ENCODE data around the gene GTF2F1. TPM values are rescaled to one million over a fixed set of nuclear protein-coding genes. Genes with fewer than 3 reads are reported as not detected.
"Not testable (repeated sequence)": the region's sequence is repeated elsewhere in the genome, so short reads cannot be mapped to it uniquely, and the experiment has no call there.

Gene GTF2F1
- total RNA-seq, 1 donor from 2014 or later, result 42.2 TPM

GRCh38 chr19:6412061-6412446 is 19.1 kb upstream of the GTF2F1 start:
- no peak for TF ChIP-seq CTCF (conservative IDR thresholded peaks at IDR 0.05; ENCODE audit: low read depth, low read length)
- no peak for DNase-seq (ENCODE audit: low read depth)
- H3K4me3 ChIP-seq (ENCODE audit: low read depth, low read length), result no peak overlapping the region

- no peak for DNase-seq (ENCODE audit: low read depth)
- TF ChIP-seq CTCF (conservative IDR thresholded peaks at IDR 0.05; ENCODE audit: low read depth, low read length), result no peak
Measured at GRCh38 chr19:6409346-6409745, 16.4 kb upstream of the GTF2F1 start.

GRCh38 chr19:6406401-6406800 is 13.4 kb upstream of the GTF2F1 start:
- no peak overlapping the region for H3K4me3 ChIP-seq (ENCODE audit: low read depth, low read length)
- no peak for TF ChIP-seq CTCF (conservative IDR thresholded peaks at IDR 0.05; ENCODE audit: low read depth, low read length)
- DNase-seq (ENCODE audit: low read depth), result no peak

More at GRCh38 chr19:6409346-6409745, 16.4 kb upstream of the GTF2F1 start:
- no peak overlapping the region for H3K4me3 ChIP-seq (ENCODE audit: low read depth, low read length)

- TF ChIP-seq CTCF (conservative IDR thresholded peaks at IDR 0.05; ENCODE audit: low read depth, low read length), result no peak
- no peak overlapping the region for H3K4me3 ChIP-seq (ENCODE audit: low read depth, low read length)
- no peak for DNase-seq (ENCODE audit: low read depth)
Measured at GRCh38 chr19:6402837-6403608, 10.1 kb upstream of the GTF2F1 start.

- DNase-seq (ENCODE audit: low read depth), result no peak
- no peak for TF ChIP-seq CTCF (conservative IDR thresholded peaks at IDR 0.05; ENCODE audit: low read depth, low read length)
- H3K4me3 ChIP-seq (ENCODE audit: low read depth, low read length), result no peak overlapping the region
Measured at GRCh38 chr19:6402058-6402457, 9.1 kb upstream of the GTF2F1 start.

GRCh38 chr19:6400062-6400944 is 7.3 kb upstream of the GTF2F1 start:
- not testable (repeated sequence) for DNase-seq (ENCODE audit: low read depth); H3K4me3 ChIP-seq (ENCODE audit: low read depth, low read length)

- no peak overlapping the region for H3K4me3 ChIP-seq (ENCODE audit: low read depth, low read length)
- no peak for TF ChIP-seq CTCF (conservative IDR thresholded peaks at IDR 0.05; ENCODE audit: low read depth, low read length)
- DNase-seq (ENCODE audit: low read depth), result no peak
Measured at GRCh38 chr19:6396305-6396704, 3.3 kb upstream of the GTF2F1 start.

All from epithelial cell of proximal tubule (primary cell).